IPS DF 4.7 (cell line): ENCODE results near the gene FIP1L1.
A peak's percentile ranks its signal among the peaks of the same experiment; 100 is the strongest.
"Not testable (repeated sequence)": the region's sequence is repeated elsewhere in the genome, so short reads cannot be mapped to it uniquely, and the experiment has no call there.

ENCODE experiments used
- DNase-seq: peaks from one replicate; pipeline ENCODE4 v3.0.0-alpha.2; 2013; ENCODE audit warnings: low spot score; ENCODE audit errors: extremely low read depth

Gene FIP1L1, protein sequence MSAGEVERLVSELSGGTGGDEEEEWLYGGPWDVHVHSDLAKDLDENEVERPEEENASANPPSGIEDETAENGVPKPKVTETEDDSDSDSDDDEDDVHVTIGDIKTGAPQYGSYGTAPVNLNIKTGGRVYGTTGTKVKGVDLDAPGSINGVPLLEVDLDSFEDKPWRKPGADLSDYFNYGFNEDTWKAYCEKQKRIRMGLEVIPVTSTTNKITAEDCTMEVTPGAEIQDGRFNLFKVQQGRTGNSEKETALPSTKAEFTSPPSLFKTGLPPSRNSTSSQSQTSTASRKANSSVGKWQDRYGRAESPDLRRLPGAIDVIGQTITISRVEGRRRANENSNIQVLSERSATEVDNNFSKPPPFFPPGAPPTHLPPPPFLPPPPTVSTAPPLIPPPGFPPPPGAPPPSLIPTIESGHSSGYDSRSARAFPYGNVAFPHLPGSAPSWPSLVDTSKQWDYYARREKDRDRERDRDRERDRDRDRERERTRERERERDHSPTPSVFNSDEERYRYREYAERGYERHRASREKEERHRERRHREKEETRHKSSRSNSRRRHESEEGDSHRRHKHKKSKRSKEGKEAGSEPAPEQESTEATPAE

DNA sequence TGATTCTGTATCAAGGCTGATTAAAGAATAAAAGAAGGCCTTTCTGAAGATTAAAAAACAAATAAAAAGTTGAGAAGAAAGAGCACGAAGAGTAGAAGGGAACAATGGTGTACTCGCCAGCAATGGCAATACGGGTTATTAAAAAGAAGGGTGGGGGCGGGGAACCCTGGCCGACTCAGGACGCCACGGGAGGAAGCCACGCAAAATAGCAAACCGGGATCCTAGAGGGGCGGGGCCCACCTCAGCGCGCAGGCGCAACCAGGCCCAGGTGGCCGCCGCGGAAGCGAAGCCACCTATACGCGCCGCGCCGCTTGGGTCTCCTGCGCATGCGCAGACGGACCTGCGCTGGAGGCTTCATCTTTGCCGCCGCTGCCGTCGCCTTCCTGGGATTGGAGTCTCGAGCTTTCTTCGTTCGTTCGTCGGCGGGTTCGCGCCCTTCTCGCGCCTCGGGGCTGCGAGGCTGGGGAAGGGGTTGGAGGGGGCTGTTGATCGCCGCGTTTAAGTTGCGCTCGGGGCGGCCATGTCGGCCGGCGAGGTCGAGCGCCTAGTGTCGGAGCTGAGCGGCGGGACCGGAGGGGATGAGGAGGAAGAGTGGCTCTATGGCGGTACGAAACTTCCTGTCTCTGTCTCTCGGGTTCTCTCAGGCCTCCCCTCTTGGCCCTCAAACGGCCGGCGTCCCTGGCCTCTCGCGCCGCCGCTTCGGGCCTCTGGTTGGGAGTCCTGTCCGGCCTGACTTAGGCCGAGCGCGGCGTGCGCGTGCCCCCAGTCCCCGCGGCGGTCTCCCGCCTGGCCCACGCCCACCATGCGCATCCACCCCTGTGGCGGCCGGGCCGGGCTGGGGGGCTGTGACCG lies at the start of gene FIP1L1:
TSS of gene FIP1L1 (plus strand) at position 323 of the 852 bp plus-strand sequence. CDS start at position 521, 198 bp downstream.
- peak; percentile 46 for DNase-seq

DNA sequence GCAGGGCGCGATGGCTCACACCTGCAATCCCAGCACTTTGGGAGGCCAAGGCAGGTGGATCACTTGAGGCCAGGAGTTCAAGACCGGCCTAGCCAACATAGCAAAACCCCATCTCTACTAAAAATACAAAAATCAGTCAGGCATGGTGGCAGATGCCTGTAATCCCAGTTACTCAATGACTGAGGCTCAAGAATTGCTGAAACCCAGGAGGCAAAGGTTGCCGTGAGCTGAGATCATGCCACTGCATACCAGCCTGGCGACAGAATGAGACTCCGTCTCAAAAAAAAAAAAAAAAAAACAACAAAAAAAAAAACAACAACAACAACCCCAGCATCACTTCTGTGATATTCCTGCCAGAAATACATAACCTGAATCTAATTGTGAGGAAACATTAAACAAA lies 42.5 kb upstream of the FIP1L1 start:
- not testable (repeated sequence) for DNase-seq

DNA sequence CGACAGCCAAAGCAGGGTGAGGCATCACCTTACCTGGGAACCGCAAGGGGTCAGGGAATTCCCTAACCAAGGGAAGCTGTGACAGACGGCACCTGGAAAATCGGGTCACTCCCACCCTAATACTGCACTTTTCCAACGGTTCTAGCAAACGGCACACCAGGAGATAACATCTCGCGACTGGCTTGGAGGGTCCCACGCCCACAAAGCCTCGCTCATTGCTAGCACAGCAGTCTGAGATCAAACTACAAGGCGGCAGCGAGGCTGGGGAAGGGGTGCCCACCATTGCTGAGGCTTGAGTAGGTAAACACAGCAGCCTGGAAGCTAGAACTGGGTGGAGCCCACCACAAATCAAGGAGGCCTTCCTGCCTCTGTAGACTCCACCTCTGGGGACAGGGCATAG lies 37.3 kb upstream of the FIP1L1 start:
- not testable (repeated sequence) for DNase-seq

DNA sequence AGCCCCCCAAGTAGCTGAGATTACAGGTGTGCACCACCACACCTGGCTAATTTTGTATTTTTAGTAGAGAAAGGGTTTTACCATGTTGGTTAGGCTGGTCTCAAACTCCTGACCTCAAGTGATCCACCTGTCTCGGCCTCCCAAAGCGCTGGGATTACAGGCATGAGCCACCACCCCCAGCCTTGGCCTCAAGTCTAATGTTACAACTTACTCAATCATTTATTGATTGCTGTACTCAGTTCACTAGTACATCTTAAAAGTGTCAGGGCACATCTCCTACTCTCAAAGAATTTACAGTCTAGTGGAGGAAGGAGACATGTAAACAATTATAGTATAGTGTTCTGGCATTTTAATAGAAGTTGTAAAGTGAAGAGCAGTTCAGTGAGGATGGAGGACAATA lies 31.0 kb upstream of the FIP1L1 start:
- not testable (repeated sequence) for DNase-seq

DNA sequence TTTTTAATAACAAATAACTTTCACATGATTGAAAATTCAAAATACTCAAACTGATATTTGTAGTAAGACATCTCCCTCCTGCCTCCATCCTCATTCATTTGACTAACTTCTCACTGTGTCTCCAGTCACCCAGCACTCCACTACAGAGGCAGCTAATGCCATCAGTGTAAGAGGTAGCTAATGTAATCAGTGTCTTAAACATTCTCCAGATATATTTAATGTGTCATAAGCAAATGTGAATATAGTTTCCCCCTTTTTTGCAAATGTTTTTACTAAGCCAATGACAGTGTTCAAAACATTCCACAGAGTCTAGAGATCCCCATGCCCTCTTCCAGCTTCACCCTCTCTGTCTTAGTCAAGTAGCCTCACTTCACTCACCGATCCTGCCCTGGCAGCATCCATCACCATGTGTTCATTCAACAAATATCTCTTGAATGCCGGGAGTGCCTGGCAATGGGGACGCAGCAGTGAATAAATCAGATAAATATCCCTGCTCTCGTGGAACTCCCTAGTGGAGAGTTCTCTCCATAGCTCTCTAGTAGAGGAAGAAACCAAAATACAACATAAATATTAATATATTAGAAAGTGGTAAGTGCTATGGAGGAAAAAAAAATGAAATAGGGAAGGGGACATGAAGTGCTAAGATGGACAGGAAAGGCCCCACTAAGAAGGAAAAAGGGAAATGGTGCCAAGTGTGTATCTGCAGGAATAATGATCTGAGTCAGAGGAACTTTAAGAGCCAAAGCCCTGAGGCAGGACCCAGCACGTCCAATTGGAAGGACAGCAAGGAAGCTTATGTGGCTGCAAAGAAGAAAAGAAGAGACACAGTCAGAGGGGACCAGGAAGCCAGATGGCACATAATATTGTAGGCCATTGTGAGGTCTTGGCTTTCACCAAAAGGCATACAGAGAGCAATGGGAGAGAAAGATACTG lies 30.3 kb upstream of the FIP1L1 start:
- no peak for DNase-seq

DNA sequence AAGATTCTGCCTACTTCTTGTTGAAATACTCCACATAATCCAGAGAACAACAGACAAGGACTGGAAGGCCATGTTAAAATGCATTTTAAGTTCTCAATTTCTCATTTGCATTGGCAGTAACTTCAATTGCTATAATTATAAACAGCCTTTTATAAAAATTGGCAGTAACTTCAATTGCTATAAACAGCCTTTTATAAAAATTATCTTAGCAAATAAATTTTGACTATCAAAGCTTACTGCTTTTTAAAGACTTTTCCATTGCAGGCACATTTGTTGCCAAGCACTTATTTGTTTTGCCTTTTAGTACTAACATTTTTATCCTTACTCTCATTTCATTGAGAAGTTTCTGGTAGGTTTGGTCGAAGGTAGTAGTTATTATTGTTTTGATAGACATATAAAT lies 29.4 kb upstream of the FIP1L1 start:
- DNase-seq = no peak

DNA sequence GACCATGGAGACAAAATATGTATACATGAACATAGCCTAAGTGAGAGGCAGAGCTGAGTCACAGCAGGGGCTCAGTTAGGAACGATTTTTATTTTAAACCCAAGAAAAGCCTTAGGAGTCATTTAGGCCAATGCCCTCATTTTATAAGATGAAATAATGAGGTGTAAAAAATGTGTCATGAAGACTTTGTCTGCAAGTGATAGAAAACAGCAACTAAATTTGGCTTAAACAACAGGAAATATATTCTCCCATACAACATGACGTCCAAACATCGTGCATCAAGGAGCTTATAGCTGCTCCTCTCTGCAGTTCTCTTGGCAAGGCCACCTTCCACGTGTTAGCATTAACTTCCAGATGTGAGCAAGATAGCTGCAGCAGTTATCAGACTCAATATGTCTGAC lies 28.4 kb upstream of the FIP1L1 start:
- no peak for DNase-seq

DNA sequence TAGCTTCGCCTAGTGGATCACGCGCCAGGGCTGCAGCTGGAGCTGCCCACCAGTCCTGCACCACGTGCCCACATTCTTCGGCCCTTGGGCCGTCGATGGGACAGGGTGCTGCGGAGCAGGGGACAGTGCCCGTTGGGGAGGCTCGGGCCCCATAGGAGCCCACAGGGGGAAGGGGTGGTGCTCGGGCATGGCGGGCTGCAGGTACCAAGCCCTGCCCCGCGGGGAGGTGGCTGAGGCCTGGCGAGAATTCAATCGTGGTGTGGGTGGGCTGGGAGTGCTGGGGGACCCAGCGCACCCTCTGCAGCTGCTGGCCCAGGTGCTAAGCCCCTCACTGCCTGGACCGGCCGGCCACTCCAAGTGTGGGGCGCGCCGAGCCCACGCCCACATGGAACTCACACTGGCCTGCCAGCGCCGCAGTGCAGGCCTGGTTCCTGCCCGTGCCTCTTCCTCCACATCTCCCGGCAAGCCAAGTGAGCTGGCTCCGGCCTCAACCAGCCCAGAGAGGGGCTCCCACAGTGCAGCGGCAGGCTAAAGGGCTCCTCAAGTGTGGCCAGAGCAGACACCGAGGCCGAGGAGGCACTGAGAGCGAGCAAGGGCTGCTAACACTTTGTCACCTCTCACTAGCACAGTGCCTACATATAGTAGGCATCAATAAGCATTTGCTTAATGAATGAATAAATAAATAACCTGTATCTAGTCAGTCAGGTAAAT lies 23.3 kb upstream of the FIP1L1 start:
- DNase-seq = no peak

DNA sequence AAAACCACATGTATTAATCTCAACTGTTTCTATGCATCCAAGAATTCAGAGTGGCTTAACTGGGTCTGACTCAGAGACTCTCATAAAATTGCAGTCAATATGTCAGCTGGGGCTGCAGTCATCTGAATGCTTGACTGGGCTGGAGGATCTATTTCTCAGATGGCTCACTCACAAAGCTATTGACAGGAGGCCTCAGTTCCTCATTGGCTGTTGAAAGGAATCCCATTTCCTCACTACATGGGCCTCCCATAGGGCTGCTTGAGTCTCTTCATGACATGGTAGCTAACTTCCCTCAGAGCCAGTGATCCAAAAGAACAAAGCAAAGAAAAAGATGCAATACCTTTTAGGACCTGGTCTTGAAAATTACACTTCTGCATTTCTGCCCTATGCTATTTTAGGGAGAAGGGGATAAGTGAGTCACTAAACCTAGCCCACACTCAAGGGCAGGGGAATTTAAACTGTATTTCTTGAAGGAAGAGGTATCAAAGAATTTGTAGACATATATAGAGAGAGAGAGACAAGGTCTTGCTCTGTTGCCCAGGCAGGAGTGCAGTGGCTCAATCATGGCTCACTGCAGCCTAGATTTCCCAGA lies 21.4 kb upstream of the FIP1L1 start:
- no peak for DNase-seq

DNA sequence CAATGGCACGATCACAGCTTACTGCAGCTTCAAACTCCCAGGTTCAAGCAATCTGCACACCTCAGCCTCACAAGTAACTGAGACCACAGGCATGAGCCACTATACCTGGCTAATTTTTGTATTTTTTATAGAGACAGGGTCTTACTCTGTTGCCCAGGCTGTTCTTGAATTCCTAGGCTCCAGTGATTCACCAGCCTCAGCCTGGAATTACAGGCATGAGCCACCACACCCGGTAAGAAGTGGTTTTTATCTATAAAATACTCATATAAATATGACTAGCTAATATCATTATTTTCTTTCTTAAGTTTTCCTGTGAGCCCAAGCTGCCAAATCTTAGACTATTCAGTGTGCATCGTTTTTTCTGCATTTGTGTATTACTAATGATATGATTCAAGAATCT lies 16.0 kb upstream of the FIP1L1 start:
- no peak for DNase-seq

DNA sequence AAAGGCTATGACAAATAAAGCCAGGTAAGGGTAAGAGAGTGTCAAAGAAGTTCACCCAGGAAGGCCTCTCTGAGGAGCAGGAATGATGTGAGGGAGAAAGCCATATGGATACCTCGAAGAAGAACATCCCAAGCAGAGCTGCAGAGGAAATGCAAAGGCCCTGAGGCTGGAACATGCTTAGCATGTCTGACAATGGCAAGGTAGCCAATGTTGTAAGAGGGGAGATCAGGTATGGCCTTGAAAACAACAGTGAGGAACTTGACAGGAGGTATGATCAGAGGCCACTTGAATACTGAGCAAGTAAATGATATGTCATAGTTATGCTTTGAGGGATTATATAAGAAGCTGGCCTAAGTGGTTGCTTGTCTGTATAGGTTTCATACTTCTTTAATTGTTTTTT lies 15.3 kb upstream of the FIP1L1 start:
- DNase-seq = no peak

DNA sequence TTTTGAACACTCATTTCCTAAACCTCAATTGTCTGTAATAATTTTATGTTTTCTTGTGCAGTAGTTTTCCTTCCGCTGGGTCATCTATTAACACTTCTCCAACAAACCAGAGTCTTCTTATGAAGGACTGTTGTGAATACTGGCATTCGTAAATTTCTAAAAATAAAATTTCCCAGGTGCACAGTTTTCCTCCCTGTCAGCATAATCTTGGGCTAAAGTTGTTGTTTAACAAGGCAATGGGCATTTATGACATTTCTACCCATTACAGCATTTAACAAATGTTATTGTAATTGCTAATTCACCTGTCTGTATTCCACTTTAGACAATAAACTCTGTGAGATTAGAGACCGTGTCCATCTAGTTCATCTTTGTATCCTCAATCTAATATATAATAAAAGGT lies 12.8 kb upstream of the FIP1L1 start:
- DNase-seq = no peak

DNA sequence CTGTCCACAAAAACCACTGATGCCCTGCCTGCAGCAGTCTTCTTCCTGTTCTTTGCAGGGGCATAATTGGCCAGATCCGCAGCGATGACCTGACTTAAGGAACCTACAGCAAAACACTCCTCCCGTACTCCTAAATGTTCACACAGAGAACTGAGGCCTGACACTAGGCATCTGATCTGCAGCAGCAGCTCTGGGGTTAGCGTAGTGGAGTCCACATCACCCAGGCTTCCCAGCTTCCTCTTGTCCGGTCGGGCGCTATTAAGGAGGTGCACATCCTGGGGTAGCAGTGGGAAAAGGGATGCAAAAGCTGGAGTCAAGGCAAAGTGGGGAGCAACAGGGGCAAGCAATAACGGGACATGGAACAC lies 12.3 kb upstream of the FIP1L1 start:
- DNase-seq = no peak

DNA sequence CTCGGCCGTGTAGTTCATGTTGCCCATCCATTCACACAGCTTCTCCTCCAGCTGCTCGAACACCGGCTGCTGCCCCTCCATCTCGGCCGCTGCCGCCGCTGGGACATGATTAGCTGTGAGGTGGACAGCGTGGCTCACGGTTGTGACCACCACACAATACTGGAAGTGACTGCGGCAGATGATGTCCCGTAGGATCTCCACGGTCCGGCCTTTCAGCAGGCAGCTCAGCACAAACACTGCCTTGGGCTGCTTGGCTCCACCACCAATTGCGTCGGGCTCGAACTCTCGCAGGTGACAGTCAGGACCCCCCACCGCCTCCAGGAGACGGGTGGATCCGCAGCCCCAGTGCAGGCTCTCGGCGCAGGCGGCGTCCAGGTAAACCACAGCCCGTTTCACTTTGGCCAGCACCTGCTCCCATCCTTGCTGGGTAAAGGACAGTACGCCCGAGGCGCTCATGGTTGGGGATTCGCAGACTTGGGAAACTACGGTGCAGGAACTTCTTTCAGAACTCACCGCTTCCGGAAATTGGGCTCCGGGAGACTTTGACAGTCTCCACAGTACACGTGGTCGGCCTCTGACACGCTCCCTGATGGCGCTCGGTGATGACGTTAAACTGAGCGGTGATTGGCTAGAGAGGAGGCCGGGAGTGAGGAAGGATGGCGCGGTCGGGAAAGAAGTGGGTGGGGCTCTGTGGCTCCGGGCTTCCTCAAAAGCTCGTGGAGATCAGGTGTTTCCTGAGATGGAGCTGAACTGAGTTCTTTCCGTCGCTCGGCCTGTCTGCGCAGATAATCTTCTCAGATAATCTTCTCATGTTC lies 11.7 kb upstream of the FIP1L1 start, which contains the start of gene SCFD2:
TSS of gene SCFD2 (minus strand) at position 576 of the 815 bp plus-strand sequence.
- DNase-seq = peak; percentile 91

DNA sequence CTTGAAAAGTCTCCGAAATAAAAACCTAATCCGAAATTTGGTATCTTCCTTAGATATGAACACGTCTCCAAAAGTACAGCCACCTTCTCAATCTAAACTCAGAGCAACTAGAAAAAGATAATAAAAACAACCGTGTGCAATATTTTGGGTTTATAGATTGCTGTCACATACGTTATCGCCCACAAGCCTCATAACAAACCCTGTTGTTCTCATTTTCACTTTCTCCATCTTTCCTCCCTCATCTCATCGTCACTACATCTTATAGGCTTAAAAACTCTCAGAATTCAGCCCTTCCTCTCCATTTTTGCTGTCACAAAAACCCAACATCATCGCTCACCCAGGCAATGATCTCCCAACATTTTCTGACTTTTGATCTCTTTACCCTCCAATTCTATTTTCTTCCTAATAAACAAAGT lies 11.1 kb upstream of the FIP1L1 start:
- no peak for DNase-seq

DNA sequence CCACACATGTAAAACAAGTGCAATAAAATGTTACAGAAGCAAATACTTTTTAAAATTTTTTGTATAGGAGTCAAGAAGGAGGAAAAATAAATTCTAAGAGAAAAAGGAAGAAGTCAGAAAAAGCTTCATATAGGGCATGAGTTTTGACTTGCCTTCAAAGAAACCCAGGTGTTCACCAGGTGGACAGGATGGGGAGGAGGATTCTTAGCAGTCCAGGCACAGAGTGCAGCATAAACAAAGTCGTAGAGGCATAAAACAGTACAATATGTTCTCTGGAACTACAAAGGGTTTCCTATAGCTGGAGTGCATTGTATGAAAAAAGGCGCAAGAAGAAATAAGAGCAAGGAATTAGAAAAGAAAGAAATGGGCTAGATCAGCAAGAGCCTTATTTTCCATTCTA lies 9.7 kb upstream of the FIP1L1 start:
- no peak for DNase-seq

DNA sequence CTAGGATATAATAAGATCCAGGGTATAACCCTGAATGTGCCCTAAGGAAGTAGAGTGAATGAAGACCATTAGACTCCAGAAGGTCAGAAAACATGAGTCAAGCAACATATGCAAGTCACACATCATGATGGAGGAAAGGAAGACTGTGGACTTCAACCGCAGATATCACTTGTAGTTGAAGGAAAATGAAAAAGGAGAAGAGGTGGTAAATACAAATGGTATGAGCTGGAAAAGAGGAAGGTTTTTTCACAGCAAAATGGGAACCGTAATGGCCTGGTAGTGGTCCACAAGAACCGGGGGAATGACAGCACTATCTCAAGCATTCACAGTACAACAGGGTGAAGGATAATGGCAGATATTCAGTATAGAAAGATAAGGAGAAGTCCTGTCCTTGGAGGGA lies 6.4 kb upstream of the FIP1L1 start:
- DNase-seq = no peak

DNA sequence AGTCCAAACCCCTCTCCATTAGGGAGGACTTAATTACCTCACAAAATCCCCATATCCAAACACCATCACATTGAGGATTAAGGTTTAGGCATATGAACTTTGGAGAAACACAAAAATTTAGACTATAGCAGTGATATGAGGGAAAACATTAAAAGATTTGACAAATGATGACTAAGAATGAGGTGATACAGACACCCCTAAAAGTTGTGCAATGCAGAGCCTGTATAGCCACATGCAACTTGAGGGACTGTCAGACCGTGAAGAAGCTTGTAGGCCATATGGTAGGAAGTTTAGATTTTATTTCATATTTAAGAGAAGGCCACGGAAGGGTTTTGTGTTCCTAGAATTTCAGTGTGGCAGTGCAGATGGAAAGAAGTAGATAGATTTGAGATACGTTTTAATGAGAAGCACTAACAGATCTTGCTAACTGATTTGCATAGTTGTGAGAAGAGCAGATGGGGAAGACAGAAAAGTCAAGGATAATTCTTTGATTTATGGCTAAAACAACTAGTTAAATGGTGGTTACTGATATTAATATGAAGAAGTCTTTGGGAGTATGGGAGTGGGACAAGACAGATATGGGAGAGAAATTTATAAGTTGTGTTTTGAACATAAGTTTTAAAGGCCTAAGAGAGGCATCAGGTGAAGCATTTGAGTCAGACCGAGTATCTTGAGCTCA lies 5.5 kb upstream of the FIP1L1 start:
- no peak for DNase-seq
